ENCODE results near the gene VPS13D.
A peak's percentile ranks its signal among the peaks of the same experiment; 100 is the strongest.
"Not testable (repeated sequence)": the region's sequence is repeated elsewhere in the genome, so short reads cannot be mapped to it uniquely, and the experiment has no call there.

VPS13D gene

DNA sequence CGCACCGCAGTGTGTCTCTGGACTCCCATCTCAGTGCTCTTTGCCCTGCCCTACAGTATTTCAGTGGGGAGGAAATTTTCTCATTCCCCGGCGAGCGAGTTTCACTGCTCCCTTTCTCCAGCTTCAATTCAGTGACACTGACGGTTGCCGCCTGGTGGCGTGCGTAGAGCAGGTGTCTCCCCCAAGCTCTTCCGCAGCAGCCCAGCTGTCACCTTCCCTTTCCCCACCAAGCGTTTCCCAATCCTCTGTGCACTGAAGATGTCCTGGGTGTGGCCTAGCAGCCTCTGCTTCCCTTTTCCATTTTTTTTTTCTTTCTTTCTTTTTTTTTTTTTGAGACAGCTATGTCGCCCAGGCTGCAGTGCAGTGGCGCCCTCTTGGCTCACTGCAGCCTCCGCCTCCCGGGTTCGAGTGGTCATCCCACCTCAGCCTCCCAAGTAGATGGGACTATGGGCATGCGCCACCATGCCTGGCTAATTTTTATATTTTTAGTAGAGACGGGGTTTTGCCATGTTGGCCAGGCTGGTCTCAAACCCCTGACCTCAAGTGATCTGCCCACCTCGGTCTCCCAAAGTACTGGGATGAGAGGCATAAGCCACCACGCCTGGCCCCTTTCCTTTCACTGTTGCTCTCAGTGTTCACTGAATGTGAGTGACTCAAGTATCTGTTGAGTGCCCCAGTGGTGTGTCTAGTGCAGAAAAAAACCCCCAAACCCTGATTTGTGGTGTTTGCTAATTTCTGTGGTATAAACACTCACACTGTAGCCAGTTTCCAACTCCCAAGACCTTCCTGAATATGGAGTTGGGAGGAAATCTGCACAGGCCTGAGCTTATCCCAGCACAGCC is 33.0 kb upstream of the VPS13D start:
- DNase-seq (ENCODE audit: low read depth in 3 of 3), result no peak

DNA sequence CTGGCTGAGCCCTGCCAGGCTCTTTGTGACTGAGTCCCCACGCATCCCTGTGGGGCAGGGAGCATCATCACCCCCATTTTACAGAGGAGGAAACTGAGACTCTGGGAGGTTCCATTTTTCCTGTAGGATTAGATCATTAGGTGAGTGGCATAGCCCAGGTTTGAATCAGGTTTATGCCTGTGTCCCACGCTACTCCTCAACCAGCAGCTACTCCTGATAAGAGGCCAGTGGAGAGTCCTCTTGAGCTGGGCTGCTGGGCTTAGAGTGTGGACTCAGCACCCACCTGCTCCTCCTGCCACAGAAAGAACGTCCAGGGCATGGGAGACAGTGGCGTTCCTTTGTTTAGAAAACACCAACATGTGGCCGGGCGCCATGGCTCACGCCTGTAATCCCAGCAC is 32.3 kb upstream of the VPS13D start:
- DNase-seq (ENCODE audit: low read depth in 3 of 3), result no peak

DNA sequence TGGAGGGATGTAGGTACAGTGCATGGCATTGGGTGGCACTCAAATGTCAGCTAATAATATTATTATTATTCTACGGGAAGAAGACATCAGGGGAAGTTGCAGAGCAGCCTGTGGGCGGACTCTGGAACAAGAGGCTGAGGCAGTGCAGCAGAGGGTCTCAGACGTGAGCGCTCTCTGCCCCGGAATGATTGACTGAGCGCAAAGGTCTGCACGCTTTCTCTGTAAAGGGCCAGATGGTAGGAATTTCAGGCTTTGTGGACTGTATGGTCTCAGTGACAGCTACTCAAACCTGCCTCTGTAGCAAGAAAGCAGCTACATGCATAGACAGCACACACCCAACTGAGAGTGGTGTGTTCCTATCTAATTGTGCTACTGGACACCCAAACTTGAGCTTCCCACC is 29.6 kb upstream of the VPS13D start:
- no peak for DNase-seq (ENCODE audit: low read depth in 3 of 3)

GRCh38 chr1:12201352-12202189 is 28.3 kb upstream of the VPS13D start:
- DNase-seq (ENCODE audit: low read depth in 3 of 3), result no peak

DNA sequence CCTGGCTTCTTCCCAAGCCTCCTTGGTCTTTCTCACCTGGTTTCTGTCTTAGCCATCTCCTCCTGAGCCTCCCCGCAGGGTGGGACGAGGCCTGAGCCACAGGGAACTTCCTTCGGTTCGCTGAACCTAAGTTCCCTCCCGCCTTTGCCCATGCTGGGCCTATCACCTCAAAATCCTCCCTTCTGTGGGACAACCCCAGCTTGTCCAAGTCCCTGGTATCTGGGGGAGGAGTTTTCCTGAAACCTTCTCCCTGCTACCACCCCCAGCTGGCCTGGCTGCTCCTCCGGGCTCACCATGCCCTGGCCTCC is 27.7 kb upstream of the VPS13D start:
- DNase-seq (ENCODE audit: low read depth in 3 of 3), result no peak

- no peak for DNase-seq (ENCODE audit: low read depth in 3 of 3)
These were observed 27.3 kb upstream of the VPS13D start for GRCh38 chr1:12202577-12202976.

DNA sequence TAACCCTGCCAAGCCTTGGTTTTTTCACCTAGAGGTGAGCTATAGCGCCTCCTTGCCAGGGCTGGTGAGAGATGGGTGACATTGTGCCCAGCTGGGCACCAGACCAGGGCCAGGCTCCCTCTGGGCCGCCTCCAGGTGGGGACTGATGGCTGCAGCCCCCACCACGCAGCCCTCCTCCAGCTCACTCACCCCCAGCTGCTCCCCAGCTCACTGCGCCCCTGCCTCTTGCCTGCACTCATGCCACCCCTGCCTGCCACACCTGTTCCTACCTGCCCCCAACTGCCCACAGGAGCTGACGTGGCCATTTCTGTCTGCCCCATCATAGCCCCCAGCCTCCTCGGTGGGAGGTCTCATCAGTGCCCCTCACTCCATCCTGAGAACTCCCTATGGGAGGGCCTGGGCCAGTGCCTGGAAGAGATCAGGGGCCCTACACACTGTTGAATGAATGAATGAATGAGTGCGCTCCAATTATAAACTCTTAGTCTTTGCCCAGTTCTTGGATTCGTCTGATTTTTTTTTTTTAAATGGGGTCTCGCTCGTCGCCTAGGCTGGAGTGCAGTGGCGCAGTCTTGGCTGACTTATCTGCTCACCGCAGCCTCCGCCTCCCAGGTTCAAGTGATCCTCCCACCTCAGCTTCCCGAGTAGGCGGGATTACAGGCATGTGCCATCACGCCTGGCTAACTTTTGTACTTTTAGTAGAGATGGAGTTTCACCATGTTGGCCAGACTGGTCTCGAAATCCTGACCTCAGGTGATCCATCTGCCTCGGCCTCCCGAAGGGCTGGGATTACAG is 26.4 kb upstream of the VPS13D start:
- DNase-seq (ENCODE audit: low read depth in 3 of 3), result no peak

DNA sequence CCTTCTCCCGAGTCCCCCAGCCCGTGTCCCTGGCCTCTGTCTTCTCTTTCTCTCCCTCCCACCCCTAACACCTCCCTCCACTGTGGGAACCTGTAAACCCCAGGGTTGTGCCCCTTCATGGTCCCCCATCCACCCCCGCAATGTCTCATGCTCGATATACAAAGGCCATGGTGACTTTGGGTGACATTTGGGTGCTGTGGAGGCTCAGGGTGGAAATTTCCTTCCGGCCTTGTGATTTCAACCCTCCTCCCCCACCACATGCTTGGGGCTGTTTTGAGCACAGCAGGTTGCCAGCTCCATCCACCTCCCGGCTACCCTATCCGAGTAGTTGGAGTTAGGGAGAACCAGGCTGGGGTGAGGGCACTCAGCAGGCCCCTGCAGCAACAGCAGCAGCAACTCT is 25.7 kb upstream of the VPS13D start:
- peak in 2 of 3 experiments; percentile 35 to 38 for DNase-seq (ENCODE audit: low read depth in 3 of 3)

DNA sequence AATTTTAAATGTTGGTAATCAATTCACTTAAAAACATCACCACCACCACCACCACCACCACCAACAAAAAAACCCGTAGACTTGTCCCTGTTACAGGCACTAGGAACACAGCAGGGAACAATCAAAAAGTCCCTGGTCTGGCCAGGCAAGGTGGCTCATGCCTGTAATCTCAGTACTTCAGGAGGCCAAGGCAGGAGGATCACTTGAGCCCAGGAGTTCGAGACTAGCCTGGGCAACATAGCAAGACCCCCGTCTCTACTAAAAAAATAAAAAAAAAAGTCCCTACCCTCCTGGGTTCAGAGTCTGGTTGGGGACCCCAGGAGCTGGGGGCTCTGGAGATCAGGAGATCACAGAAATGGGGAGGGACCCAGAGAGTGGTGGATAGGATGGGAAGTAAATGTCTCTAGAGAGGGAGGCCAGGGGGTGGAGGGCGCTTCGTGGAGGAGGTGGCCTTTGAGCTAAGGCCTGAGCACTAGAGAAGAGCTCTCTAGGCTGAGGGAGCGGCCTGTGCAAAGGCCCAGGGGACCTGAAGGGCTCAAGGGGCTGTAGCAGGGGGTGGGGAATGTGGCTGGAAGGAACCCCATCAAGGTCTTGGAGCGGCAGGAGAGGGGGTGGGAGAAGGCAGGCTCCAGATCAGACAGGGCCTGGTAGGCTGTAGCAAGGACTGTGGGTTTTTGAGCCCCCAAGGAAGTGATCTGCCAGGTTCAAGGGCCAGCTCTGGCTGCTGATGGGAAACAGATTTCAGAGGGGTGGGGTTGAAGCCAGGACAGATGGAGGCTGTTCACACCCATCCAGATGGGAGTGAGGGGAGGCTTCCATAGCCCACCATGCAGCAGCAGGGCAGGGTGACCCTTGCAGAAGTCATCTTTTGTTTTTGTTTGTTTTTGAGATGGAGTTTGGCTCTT is 24.8 kb upstream of the VPS13D start:
- no peak for DNase-seq (ENCODE audit: low read depth in 3 of 3)

GRCh38 chr1:12206238-12206637 is 23.6 kb upstream of the VPS13D start:
- DNase-seq (ENCODE audit: low read depth in 3 of 3), result no peak

DNA sequence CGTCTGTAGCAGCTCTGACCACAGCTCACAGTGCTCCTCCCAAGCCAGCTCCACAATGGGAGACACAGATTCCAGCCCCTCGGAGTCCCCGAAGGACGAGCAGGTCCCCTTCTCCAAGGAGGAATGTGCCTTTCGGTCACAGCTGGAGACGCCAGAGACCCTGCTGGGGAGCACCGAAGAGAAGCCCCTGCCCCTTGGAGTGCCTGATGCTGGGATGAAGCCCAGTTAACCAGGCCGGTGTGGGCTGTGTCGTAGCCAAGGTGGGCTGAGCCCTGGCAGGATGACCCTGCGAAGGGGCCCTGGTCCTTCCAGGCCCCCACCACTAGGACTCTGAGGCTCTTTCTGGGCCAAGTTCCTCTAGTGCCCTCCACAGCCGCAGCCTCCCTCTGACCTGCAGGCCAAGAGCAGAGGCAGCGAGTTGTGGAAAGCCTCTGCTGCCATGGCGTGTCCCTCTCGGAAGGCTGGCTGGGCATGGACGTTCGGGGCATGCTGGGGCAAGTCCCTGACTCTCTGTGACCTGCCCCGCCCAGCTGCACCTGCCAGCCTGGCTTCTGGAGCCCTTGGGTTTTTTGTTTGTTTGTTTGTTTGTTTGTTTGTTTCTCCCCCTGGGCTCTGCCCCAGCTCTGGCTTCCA is 22.9 kb upstream of the VPS13D start:
- DNase-seq (ENCODE audit: low read depth in 3 of 3), result no peak

DNA sequence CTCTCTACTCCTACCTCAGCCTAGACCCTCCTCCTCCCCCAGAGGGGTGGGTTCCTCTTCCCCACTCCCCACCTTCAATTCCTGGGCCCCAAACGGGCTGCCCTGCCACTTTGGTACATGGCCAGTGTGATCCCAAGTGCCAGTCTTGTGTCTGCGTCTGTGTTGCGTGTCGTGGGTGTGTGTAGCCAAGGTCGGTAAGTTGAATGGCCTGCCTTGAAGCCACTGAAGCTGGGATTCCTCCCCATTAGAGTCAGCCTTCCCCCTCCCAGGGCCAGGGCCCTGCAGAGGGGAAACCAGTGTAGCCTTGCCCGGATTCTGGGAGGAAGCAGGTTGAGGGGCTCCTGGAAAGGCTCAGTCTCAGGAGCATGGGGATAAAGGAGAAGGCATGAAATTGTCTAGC is 21.6 kb upstream of the VPS13D start:
- DNase-seq (ENCODE audit: low read depth in 3 of 3), result no peak

GRCh38 chr1:12208764-12209494 is 20.9 kb upstream of the VPS13D start:
- DNase-seq (ENCODE audit: low read depth in 3 of 3), result peak; percentile 68 to 82 (median 77)

DNA sequence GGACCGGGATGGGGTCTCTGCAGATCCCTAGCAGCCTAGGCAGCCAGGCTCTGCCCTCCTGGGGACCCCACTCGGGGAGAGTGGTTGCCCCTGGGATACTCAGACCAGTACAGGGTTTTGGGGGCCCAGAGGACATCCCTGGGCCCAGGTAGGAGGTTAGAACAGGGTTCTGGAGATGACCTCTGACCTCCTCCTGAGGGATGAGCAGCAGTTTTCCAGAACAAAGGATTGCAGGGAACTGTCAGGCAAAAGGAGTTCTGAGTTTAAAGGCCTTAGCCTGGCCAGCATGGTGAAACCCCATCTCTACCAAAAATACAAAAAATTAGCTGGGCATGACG is 20.4 kb upstream of the VPS13D start:
- no peak for DNase-seq (ENCODE audit: low read depth in 3 of 3)

DNA sequence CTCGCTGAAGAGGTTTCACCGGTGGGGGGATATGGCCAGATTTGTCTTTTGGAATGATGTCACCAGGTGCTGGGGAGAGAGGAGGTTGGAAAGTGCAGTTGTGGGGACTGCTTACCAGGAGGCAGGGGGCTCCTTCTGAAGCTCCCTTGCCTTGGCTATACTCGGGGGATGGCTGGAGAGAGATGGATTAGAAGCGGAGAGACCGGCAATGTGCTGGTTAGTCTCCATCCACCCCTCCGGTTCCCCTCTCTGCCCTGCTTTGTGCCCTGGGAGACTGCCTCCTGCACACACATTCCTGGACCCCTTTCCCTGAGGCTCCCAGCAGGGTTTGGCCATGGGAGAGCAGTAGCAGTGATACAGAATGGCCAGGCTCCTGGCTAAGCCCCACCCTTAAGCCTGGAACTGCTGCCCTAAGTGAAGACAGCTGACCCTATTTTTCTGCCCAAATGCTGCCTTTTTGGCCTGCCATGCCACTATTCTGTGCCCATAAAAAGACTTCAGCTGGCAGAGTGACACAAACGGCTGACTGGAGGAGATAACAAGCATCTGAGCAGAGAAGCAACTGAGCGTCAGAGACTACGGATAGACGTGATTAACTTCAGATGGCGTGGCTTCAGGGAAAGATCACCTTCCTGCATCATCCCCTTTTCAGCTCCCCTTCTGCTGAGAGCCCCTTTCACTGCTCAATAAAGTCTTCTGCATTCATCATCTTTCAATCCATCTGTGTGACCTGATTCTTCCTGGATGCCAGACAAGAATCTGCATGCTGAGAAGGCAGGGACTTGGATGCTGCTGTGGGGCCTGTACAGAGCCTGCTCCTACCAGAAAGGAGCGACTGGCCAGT is 14.5 kb upstream of the VPS13D start:
- no peak for DNase-seq (ENCODE audit: low read depth in 3 of 3)

- no peak for DNase-seq (ENCODE audit: low read depth in 3 of 3)
These were observed 10.0 kb upstream of the VPS13D start for GRCh38 chr1:12219800-12220199.

GRCh38 chr1:12220890-12221289 is 8.9 kb upstream of the VPS13D start:
- DNase-seq (ENCODE audit: low read depth in 3 of 3), result no peak

- not testable (repeated sequence) for DNase-seq (ENCODE audit: low read depth in 3 of 3)
These were observed 7.1 kb upstream of the VPS13D start for GRCh38 chr1:12222700-12223099.

DNA sequence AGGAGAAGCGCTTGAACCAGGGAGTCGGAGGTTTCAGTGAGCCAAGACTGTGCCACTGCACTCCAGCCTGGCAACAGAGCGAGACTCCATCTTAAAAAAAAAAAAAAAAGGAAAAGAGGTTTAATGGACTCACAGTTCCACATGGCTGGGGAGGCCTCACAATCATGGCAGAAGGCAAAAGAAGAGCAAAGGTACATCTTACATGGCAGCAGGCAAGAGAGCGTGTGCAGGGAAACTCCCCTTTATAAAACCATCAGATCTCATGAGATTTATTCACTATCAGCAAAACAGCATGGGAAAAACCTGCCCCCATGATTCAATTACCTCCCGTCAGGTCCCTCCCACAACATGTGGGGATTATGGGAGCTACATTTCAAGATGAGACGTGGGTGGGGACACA is 5.7 kb upstream of the VPS13D start:
- DNase-seq (ENCODE audit: low read depth in 3 of 3), result not testable (repeated sequence)
